ENCODE results near the gene PGC. TPM values are rescaled to one million over a fixed set of nuclear protein-coding genes. Genes with fewer than 3 reads are reported as not detected.

Gene PGC
- total RNA-seq, 2 experiments from 2014 or later, result not detected

- DNase-seq, result no peak
- Mint-ChIP-seq H3K27me3 (no peaks in the 10 kb centered on the region), H3K27ac (no peak overlapping the region), H3K9me3 (no peaks in the 10 kb centered on the region), H3K36me3 (ENCODE audit: low read depth) (peaks cover 2% of the 10 kb centered on the region), H3K4me1 (peaks cover 20% of the 10 kb centered on the region), H3K4me3 (no peak overlapping the region)
- POLR2A ChIA-PET, result no interaction called here
- CTCF ChIA-PET, result interaction anchor here (0.9 kb wide), 1 partner anchor 11 kb away, joined by 3 read pairs; no protein-coding TSS in a partner anchor
These were observed 45.0 kb downstream of the PGC start for GRCh38 chr6:41702089-41702745.

GRCh38 chr6:41700463-41701347 lies 46.5 kb downstream of the PGC start:
- CTCF ChIA-PET, result no interaction called here
- POLR2A ChIA-PET, result no interaction called here
- no peaks in the 10 kb centered on the region for H3K27me3 Mint-ChIP-seq
- no peak overlapping the region for H3K27ac Mint-ChIP-seq
- H3K9me3 Mint-ChIP-seq, result no peaks in the 10 kb centered on the region
- DNase-seq, result no peak
- H3K36me3 Mint-ChIP-seq (ENCODE audit: low read depth), result no peaks in the 10 kb centered on the region
- peaks cover 4% of the 10 kb centered on the region for H3K4me1 Mint-ChIP-seq
- H3K4me3 Mint-ChIP-seq, result no peak overlapping the region

- DNase-seq, result no peak
- Mint-ChIP-seq H3K9me3 (no peaks in the 10 kb centered on the region), H3K27me3 (no peaks in the 10 kb centered on the region), H3K4me3 (no peak overlapping the region), H3K4me1 (no peaks in the 10 kb centered on the region), H3K36me3 (ENCODE audit: low read depth) (no peaks in the 10 kb centered on the region), H3K27ac (no peak overlapping the region)
- CTCF ChIA-PET, result interaction anchor here (1.0 to 1.9 kb wide), 2 partner anchors 9 to 17 kb away, joined by 4 to 6 read pairs; no protein-coding TSS in a partner anchor
- POLR2A ChIA-PET, result no interaction called here
These were observed 48.1 kb downstream of the PGC start for GRCh38 chr6:41699063-41699462.

GRCh38 chr6:41697861-41698781 lies 49.1 kb downstream of the PGC start:
- Mint-ChIP-seq H3K27me3 (no peaks in the 10 kb centered on the region), H3K4me1 (no peaks in the 10 kb centered on the region), H3K4me3 (no peak overlapping the region), H3K9me3 (no peaks in the 10 kb centered on the region), H3K27ac (no peak overlapping the region), H3K36me3 (ENCODE audit: low read depth) (no peaks in the 10 kb centered on the region)
- no peak for DNase-seq
- ChIA-PET CTCF (interaction anchor here (1.9 kb wide), 1 partner anchor 10 kb away, joined by 4 read pairs; no protein-coding TSS in a partner anchor), POLR2A (no interaction called here)

- Mint-ChIP-seq H3K27me3 (no peaks in the 10 kb centered on the region), H3K4me1 (no peaks in the 10 kb centered on the region), H3K4me3 (no peak overlapping the region), H3K36me3 (ENCODE audit: low read depth) (no peaks in the 10 kb centered on the region), H3K9me3 (no peaks in the 10 kb centered on the region), H3K27ac (no peak overlapping the region)
- ChIA-PET POLR2A (no interaction called here), CTCF (no interaction called here)
- no peak for DNase-seq
These were observed 50.4 kb downstream of the PGC start for GRCh38 chr6:41696788-41697187.

- DNase-seq, result no peak
- CTCF ChIA-PET, result interaction anchor here (0.9 to 1.2 kb wide), 2 partner anchors 10 to 46 kb away, joined by 4 read pairs; no protein-coding TSS in a partner anchor
- H3K9me3 Mint-ChIP-seq, result no peaks in the 10 kb centered on the region
- H3K36me3 Mint-ChIP-seq (ENCODE audit: low read depth), result no peaks in the 10 kb centered on the region
- no peak overlapping the region for H3K4me3 Mint-ChIP-seq
- no peak overlapping the region for H3K27ac Mint-ChIP-seq
- H3K4me1 Mint-ChIP-seq, result no peaks in the 10 kb centered on the region
- POLR2A ChIA-PET, result no interaction called here
- no peaks in the 10 kb centered on the region for H3K27me3 Mint-ChIP-seq
These were observed 51.4 kb downstream of the PGC start for GRCh38 chr6:41695825-41696224.

GRCh38 chr6:41694815-41695526 lies 52.2 kb downstream of the PGC start:
- Mint-ChIP-seq H3K4me1 (no peaks in the 10 kb centered on the region), H3K27me3 (no peaks in the 10 kb centered on the region), H3K36me3 (ENCODE audit: low read depth) (no peaks in the 10 kb centered on the region), H3K4me3 (no peak overlapping the region), H3K27ac (no peak overlapping the region), H3K9me3 (no peaks in the 10 kb centered on the region)
- DNase-seq, result no peak
- ChIA-PET CTCF (interaction anchor here (0.9 to 1.7 kb wide), 4 partner anchors 11 to 92 kb away, joined by 3 to 9 read pairs (median 4); no protein-coding TSS in a partner anchor), POLR2A (no interaction called here)

- DNase-seq, result no peak
- no peaks in the 10 kb centered on the region for H3K27me3 Mint-ChIP-seq
- ChIA-PET CTCF (interaction anchor here (1.4 to 1.7 kb wide), 2 partner anchors 10 to 12 kb away, joined by 5 to 9 read pairs; no protein-coding TSS in a partner anchor), POLR2A (no interaction called here)
- H3K4me3 Mint-ChIP-seq, result no peak overlapping the region
- peak overlapping the region; percentile 19 for H3K27ac Mint-ChIP-seq
- peaks cover 3% of the 10 kb centered on the region for H3K4me1 Mint-ChIP-seq
- H3K36me3 Mint-ChIP-seq (ENCODE audit: low read depth), result no peaks in the 10 kb centered on the region
- H3K9me3 Mint-ChIP-seq, result no peaks in the 10 kb centered on the region
These were observed 53.6 kb downstream of the PGC start for GRCh38 chr6:41693281-41694240.

- CTCF ChIA-PET, result interaction anchor here (0.6 kb wide), 1 partner anchor 10 kb away, joined by 3 read pairs; no protein-coding TSS in a partner anchor
These were observed 54.5 kb downstream of the PGC start for GRCh38 chr6:41692730-41693129.

GRCh38 chr6:41692080-41692675 lies 55.0 kb downstream of the PGC start:
- no peak for DNase-seq
- Mint-ChIP-seq H3K4me1 (peaks cover 3% of the 10 kb centered on the region), H3K27me3 (no peaks in the 10 kb centered on the region), H3K27ac (no peak overlapping the region), H3K36me3 (ENCODE audit: low read depth) (no peaks in the 10 kb centered on the region), H3K9me3 (no peaks in the 10 kb centered on the region), H3K4me3 (no peak overlapping the region)
- CTCF ChIA-PET, result interaction anchor here (0.6 kb wide), 1 partner anchor 9 kb away, joined by 3 read pairs; no protein-coding TSS in a partner anchor
- POLR2A ChIA-PET, result no interaction called here

More at GRCh38 chr6:41692730-41693129, 54.5 kb downstream of the PGC start:
- no peaks in the 10 kb centered on the region for H3K9me3 Mint-ChIP-seq
- H3K4me1 Mint-ChIP-seq, result peaks cover 3% of the 10 kb centered on the region
- no peak overlapping the region for H3K27ac Mint-ChIP-seq
- POLR2A ChIA-PET, result no interaction called here
- no peak overlapping the region for H3K4me3 Mint-ChIP-seq
- DNase-seq, result no peak
- H3K27me3 Mint-ChIP-seq, result no peaks in the 10 kb centered on the region
- H3K36me3 Mint-ChIP-seq (ENCODE audit: low read depth), result no peaks in the 10 kb centered on the region

Data from activated CD4-positive, alpha-beta T cell treated with anti-CD3 and anti-CD28 coated beads, Interleukin-2, amount 10 ng/mL, durations not matched to agents 7 days and 5 days (primary cell).